GM18520 (cell line): Measurements from ENCODE around the gene LIFR.
"Not testable (repeated sequence)": the region's sequence is repeated elsewhere in the genome, so short reads cannot be mapped to it uniquely, and the experiment has no call there.

ENCODE experiments used
- ATAC-seq: cut with Tn5 transposase; IDR thresholded peaks from one replicate; pipeline ENCODE4 v1.9.1; 2021; ENCODE audit not compliant: unreplicated experiment

LIFR gene, protein sequence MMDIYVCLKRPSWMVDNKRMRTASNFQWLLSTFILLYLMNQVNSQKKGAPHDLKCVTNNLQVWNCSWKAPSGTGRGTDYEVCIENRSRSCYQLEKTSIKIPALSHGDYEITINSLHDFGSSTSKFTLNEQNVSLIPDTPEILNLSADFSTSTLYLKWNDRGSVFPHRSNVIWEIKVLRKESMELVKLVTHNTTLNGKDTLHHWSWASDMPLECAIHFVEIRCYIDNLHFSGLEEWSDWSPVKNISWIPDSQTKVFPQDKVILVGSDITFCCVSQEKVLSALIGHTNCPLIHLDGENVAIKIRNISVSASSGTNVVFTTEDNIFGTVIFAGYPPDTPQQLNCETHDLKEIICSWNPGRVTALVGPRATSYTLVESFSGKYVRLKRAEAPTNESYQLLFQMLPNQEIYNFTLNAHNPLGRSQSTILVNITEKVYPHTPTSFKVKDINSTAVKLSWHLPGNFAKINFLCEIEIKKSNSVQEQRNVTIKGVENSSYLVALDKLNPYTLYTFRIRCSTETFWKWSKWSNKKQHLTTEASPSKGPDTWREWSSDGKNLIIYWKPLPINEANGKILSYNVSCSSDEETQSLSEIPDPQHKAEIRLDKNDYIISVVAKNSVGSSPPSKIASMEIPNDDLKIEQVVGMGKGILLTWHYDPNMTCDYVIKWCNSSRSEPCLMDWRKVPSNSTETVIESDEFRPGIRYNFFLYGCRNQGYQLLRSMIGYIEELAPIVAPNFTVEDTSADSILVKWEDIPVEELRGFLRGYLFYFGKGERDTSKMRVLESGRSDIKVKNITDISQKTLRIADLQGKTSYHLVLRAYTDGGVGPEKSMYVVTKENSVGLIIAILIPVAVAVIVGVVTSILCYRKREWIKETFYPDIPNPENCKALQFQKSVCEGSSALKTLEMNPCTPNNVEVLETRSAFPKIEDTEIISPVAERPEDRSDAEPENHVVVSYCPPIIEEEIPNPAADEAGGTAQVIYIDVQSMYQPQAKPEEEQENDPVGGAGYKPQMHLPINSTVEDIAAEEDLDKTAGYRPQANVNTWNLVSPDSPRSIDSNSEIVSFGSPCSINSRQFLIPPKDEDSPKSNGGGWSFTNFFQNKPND

DNA sequence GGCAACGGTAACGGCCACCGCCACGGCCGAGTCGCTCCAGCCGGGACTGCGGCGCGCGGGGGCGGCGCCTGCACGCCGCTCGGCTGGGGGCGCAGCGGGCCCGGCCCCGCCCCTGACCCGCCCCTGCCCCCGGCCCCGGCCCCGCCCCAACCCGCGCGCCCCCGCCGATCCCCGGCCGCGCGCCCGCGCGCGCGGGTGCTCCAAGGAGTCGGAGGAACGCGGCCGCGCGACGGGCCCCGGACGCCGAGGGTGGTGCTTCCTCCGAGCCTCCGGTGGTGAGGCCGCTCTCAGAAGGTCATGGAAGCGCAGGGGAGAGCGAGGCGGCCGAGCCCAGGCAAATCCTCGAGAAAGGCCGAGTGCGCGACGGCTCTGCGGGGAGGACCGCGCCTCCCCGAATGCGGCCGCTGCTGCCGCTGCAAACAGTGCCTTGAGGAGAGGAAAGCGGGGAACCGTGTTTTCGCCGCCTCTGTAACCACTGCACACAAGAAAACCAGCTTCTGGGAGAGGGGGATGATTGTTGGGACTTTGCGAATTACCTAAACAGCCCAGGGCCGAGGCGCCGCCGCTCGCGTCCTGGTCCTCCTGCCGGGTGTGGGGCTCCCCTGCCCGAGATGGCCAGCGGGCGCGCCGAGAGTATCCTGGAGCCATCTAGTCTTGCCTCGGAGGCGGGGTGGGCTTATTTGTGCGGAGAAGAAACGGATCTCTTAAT is at the start of gene LIFR:
Gene LIFR, minus strand, starts transcription at position 48 of the 709 bp plus-strand sequence. CDS start 25,999 bp downstream, outside the sequence.
- ATAC-seq = no peak

DNA sequence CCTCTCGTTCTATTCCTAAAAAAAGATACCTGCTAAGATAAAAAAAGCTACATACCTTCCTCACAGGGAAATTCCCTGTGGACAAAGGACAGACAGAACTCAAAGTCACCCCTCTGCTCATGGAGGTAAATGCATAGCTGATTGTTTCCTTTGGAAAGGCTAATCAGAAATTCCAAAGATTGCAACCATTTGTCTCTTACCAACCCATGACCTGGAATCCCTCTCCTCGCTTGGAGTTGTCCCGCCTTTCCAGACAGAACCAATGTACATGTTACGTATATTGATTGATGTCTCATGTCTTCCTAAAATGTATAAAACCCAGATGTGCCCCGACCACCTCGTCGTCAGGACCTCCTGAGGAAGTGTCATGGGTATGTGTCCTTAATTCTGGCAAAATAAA is 49.2 kb upstream of the LIFR start:
- ATAC-seq = no peak

DNA sequence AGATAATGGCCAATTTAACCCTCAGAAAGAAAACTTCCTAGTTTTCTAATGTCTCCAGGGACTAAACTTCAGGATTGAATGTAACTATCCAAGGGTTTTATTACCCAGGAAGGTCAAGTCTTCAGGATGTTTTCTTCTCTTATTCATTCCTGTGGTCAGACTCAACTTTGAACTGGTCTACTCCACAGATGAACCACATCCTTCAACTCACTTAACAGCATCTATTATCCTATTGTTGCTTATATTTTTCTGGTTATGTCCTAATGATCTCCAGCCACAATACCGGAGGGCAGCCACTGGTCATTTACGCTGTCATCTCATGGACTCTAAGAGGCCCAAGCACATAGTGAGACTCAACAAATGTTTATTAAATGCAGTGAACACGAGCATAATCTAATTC is 47.2 kb upstream of the LIFR start:
- no peak for ATAC-seq

DNA sequence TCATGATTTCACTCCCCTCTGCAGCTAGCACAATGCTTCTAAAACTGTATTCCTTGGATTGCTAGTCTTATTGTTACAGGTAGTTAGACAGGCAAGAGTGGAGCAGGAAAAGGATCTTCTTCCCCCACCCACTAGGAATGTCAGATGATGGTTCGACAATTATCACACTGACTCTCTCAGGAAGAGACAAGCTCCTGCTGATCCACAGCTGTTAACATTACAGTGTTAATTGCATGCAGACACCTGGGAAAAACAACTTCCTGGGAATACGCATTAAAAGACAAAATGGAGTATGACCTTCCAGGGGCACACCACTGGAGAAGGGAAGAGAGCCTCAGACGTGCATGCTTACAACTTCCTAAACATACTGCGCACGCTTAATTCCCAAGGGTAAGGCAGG is 46.2 kb upstream of the LIFR start:
- ATAC-seq = no peak

DNA sequence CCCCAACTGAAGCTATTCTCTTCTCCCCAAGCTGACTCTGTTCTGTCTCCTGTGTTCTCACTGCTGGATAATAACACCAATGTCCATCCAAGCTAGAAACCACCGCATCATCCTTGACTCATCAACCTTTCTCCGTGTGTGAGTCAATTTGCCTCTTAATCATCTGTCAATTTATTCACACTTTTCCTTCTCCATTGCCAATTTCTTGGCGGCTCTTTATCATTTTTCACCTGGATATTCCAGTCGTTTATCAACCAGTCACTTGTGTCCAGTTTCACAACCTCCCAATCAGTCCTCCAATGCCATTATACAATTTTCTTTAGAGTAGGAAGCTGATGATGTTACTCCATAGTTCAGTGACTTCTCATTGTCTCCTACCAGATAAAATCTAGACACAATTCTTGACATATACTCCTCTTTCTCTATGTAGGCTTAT is 45.4 kb upstream of the LIFR start:
- ATAC-seq = no peak

DNA sequence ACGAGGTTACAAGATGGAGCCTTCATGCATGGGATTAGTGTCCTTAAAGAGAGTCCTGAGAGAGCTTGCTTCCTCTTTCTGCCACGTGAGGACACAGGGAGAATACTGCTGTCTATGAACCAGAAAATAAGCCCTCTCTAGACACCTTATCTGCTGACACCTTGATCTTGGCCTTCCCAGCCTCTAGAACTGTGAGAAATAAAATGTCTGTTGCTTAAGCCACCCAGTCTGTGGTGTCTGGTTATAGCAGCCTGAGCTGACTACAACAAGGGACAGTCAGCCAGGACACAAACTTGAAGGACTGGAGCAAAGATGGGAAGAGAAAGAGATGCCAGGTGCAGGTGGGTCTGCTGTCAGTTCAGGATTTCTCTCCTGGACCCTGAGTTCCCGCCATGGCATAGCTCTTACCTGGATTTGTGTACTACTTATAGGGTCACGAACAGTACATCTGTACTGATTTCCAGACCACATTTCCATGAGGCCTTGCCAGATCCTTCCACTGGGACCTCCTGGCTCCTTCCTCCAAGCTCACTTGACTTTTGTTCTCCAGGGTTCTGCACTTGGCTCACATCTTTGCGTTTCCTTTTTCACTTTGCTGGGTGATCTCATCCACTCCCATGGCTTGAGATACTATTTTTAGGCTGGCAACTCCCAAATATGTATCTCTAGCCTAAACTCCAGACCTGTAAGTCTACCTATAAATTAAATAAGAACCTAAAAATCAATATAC is 44.9 kb upstream of the LIFR start:
- no peak for ATAC-seq

DNA sequence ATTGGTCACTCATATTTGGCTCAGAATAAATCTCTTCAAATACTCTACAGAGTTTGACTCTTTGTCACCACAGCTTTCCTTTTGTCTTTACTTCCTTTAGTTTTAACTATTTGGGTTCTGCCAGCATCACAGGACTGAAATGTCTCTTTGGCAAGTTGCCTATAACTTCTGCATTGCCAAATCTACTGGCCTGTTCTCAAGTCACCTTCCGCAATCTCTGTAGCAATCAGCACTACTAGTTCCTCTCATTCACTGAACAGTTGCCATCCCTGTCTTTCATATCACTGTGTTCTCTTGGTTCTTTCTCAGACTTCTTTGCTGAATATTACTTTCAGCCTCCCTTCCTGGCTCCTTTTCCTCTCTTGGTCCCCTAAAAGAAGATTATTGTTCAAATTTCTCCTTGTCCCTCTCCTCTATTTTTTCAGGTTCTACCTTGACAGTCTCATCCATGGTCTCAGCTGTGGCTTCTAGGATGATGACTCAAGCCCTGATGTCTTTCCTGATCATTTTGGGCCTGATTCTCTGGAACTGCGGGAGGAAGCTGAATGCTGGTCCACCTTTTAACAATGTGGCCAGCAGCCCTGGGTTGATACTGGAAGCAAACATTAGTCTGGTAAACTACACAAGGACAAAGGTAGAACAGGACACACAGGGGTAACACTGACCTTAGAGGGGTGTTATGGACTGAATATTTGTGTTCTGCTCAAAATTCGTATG is 44.0 kb upstream of the LIFR start:
- no peak for ATAC-seq

DNA sequence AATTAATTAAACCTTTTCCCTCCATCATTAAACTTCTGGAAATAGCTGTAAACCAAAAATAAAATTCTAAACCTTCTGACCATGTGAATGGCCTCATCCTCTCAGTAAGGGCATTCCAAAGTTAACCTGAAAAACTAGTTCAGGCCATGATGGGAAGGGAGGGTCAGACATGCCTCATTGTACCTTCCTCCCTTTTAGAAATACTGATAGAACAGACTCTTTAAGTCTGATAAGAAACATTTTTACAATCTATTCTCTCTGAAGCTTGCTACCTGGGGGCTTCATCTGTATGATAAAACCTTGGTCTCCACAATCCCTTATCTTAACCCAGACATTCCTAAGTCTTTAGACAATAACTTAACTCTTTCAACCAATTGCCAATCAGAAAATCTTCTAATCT is 43.3 kb upstream of the LIFR start:
- not testable (repeated sequence) for ATAC-seq

DNA sequence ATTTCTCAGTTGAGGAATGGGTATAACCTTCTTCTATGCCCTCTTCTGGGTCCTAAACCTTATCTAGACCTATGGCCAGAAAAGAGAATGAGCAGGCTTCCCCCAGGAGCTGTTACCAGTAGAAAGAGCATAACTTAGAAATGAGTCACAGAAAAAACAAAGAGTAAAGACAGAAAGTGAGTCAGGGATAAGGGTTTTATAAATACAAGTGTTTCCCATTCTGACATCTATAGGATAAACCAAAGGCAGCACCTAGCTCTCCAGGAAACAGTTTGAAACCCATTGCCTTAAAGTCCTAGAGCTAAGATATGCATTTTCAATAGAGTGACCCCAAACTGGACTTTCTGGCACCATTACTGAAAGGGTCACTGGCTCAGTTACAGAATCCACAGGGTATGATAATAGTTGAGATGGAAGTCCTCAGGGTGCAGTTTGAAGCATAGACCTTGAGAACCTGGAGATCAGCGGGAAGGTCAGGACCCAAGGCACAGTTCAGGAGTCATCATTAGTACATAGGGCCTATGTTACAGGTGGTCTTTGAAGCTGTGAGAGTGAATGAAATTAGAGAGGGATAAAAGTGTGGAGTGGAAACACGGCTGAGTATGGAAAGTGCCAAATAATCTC is 42.7 kb upstream of the LIFR start:
- ATAC-seq = no peak

DNA sequence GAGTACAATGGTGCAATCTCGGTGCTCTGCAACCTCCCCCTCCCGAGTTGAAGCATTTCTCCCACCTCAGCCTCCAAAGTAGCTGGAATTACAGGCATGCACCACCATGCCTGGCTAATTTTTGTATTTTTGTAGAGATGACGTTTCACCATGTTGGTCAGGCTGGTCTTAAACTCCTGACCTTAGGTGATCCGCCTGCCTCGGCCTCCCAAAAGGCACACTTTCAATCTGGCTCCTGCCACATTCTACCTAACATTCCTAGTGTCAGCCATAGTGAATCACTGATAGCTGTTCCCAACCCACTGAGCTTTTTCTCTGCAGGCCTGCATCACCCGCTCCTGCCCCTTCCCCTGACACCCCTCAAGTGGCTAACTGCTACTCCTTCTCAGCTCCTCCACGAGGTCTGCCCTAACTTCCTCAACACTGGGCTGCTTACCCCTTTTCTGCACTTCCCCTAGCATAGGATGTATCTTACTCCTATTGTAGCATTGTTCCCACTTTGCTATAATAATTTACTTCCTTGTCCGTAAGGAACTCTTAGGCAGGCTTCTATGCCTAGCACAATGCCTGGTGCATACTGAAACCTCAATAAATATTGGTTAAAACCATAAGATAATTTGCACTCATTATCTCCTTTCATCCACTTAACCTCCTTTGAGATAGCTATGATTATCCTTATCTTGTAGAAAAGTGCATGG is 42.0 kb upstream of the LIFR start:
- ATAC-seq = no peak

DNA sequence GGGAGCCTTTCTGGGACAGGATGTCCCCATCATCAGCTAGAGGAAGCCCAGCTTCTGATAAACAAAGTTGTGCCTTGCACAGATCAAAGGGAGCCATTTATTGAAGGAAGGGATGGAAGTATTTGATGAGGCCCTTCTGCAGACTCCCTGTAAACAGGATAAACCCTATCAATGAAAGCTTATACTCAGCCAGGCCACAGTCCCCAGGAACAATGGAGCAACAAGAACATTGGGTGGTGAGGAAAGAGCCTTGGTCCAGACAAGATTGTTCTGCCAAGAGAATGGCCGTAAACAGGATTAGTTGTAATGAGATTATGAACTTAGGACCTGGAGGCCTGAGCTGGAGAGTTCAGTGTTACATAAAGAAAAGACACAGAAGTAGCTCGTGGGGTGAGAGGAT is 40.5 kb upstream of the LIFR start:
- no peak for ATAC-seq

DNA sequence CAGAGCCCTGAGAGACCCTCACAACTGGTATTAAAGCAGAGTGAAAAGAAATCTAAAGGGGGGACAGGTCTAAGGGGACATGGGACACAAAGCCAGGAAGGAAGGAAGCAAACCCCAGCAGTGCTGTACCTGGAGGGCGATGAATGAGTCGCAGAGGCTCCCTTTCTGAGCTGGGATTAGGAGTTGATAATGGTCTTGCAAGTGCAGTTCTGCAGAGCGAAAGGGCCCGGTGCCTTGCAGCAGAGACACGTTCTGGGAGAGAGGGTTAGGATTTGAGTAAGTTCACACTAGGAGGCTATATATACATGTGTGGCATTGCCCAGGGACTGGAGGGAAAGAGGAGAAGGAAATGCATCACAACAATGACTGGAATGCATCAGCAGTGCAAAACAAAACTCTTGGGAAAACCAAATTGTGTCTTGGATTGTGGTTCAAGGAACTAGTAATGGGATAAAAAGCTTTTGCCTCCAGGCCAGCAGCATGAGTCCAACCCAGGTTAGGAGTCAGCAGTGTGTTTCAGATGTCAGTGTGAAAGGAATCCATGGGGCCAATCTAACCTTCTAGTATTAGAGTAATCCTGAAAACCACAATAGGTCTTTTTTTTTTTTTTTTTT is 38.8 kb upstream of the LIFR start:
- ATAC-seq = no peak

DNA sequence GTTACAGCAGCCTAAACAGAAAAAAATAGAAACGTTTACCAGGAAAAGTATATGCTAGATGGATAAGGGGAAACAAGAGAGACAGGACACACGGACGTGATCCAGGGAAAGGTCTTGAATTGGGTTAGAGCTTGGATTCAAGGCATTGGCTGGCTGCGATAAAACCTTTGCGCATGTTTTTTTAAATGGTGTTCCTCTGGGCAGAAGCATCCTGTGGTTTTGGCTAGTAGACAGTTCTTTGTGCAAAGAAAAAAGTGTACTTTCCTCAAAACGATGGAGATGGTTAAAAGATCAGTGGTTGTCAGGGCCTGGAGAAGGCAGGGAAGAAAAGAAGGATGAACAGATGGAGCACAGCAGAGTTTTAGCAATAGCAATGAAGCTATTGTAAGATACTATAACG is 37.5 kb upstream of the LIFR start:
- ATAC-seq = no peak

DNA sequence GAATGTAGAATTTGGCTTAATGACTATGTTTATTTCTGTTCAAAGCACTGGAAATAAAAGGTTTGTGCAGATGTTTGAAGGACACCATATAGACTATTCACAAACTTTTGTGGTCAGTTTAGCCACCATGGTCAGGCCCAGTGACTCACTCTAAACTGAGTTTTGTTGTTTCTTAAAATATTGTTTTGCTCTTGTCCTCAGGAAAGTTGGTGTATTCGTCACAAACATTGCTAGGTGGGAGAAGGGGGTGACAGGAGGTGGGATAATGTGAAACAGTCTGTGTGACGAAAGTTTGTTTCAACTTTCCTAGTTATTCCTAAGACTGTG is 35.0 kb upstream of the LIFR start:
- no peak for ATAC-seq

DNA sequence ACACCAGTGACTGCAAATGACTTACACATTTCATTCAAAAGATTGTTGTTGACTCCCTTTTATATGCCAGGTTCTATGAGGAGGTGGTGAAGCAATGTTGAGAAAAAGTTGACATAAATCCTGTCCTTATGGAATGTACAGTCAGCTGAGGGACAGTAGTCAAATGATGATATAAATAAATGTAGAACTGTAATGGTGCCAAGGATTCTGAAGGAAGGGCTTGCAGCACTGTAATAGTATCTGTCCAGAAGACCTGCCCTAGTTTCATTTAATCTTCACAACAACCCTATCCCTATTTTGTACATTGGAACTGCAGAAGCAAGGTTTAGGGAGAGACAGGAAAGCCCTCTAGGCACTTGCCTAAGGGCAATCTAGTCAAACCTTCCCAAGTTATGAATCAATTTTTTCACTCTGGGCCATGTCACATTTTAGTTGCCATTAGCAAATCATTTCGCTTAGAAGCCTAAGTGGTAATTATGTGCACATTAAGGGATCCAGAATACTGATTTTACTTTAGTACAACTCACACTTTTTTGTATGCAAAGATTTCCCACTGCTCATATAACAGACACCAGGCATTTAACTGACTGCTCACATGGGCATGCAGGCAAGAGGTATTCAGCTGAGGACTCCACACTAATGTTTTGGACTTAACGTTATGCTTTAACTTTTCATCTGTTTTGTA is 34.5 kb upstream of the LIFR start:
- no peak for ATAC-seq

DNA sequence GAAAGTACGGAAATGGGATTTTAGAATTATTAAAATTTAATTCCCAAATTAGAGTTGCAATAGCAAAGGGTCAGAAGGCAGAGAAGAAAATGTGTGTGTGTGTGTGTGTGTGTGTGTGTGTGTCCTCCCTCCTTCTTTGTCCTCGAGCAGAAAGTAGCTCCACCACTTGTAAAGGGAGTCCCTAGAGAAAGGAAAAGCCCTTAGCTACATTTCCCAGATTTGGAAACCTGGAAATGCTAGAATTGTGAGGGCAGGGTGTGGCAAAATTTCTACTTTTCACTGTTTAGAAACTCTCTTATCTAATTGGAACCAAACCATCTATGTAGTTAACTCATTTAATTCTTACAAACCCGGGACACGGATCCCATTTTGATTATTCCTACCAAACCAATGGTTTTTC is 33.2 kb upstream of the LIFR start:
- no peak for ATAC-seq

DNA sequence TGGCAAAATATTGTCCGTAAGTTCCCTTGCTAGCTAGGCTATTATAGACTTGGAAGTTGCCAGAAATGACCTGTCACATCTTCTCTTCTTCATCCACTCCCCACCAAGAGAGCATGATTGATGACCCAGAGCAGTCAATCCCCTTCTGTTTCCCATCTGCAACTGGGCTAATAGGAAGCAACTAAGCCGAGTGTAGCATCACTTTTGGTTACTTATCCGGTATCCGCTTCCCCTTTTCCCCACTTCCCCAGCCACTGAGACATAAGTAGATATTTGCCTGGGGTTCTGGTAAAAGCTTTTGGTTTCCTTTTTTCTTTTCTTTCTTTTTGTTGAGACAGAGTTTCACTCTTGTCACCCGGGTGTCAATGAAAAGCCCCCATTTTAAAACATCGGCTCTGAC is 29.4 kb upstream of the LIFR start:
- no peak for ATAC-seq

DNA sequence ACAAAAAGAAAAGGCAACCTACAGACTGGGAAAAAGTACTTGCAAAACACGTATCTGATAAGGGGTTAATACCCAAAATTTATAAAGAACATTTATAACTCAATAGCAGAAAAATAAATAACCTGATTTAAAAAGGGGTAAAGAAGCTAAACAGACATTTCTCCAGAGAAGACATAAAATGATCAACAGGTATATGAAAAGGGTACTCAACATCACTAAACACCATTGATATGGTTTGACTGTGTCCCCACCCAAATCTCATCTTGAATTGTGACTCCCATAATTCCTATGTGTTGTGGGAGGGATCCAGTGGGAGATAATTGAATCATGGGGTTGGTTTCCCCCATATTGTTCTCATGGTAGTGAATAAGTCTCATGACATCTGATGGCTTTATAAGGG is 27.1 kb upstream of the LIFR start:
- ATAC-seq = no peak
